Mesenchymal stem cell (in vitro differentiated cells and primary cell): ENCODE measurements around the gene FCHSD1.

Experiments
- DNase-seq: peaks from one replicate; pipeline ENCODE4 v3.0.0-alpha.2; 2013
- H2AFZ ChIP-seq: one replicate; pipeline ENCODE4 v1.6.1; 2013; ENCODE audit warnings: low read depth, mild to moderate bottlenecking, control low read depth, inconsistent platforms, low read length, moderate library complexity
- H2AK5ac ChIP-seq: 2 replicates; pipeline ENCODE4 v1.6.1; 2013; ENCODE audit warnings: low read length, moderate library complexity, mild to moderate bottlenecking, inconsistent platforms; ENCODE audit not compliant: severe bottlenecking
- H2BK120ac ChIP-seq: one replicate; pipeline ENCODE4 v1.6.1; 2013; ENCODE audit warnings: low read depth, mild to moderate bottlenecking, inconsistent platforms, low read length, moderate library complexity
- H2BK12ac ChIP-seq, 2 experiments: one replicate each; pipeline ENCODE4 v1.6.1; 2013; ENCODE audit warnings: inconsistent platforms in 2 of 2, low read length in 2 of 2, mild to moderate bottlenecking in 2 of 2, moderate library complexity in 2 of 2, control low read depth in 1 of 2
- H2BK15ac ChIP-seq: one replicate; pipeline ENCODE4 v1.6.1; 2013; ENCODE audit warnings: mild to moderate bottlenecking, low read depth, inconsistent platforms; ENCODE audit not compliant: poor library complexity, severe bottlenecking
- H2BK5ac ChIP-seq: 2 replicates; pipeline ENCODE4 v1.6.1; 2013; ENCODE audit warnings: low read depth, mild to moderate bottlenecking, low read length, control low read depth, inconsistent platforms; ENCODE audit not compliant: poor library complexity, severe bottlenecking
- H3K14ac ChIP-seq, 2 experiments: one replicate each; pipeline ENCODE4 v1.6.1; 2013; ENCODE audit warnings: inconsistent platforms in 2 of 2, low read length in 2 of 2, control low read depth in 1 of 2, mild to moderate bottlenecking in 1 of 2, moderate library complexity in 1 of 2
- H3K18ac ChIP-seq, 2 experiments: one replicate each; pipeline ENCODE4 v1.6.1; 2013; ENCODE audit warnings: inconsistent platforms in 2 of 2, low read length in 2 of 2, control low read depth in 1 of 2, low read depth in 1 of 2, mild to moderate bottlenecking in 1 of 2
- H3K23ac ChIP-seq, 2 experiments: one replicate each; pipeline ENCODE4 v1.6.1; 2013; ENCODE audit warnings: inconsistent platforms in 2 of 2, low read length in 2 of 2, mild to moderate bottlenecking in 2 of 2, moderate library complexity in 2 of 2, control low read depth in 1 of 2
- H3K27ac ChIP-seq: 2 replicates; pipeline ENCODE4 v1.5.1; 2013; ENCODE audit warnings: mild to moderate bottlenecking, moderate library complexity, low read length, control low read depth, inconsistent platforms; ENCODE audit not compliant: poor library complexity, severe bottlenecking
- H3K27me3 ChIP-seq, 2 experiments: 2 replicates each; pipeline versions ENCODE4 v1.6.1 to v1.7.0; 2013; ENCODE audit warnings: low read length in 2 of 2, mild to moderate bottlenecking in 2 of 2, moderate library complexity in 2 of 2, control low read depth in 1 of 2, inconsistent platforms in 1 of 2; ENCODE audit not compliant: control insufficient read depth in 1 of 2, insufficient read depth in 1 of 2
- H3K36me3 ChIP-seq, 2 experiments: 2 replicates each; pipeline versions ENCODE4 v1.6.1 to v1.7.0; 2013; ENCODE audit warnings: low read length in 2 of 2, control low read depth in 1 of 2, inconsistent platforms in 1 of 2, low read depth in 1 of 2, mild to moderate bottlenecking in 1 of 2; ENCODE audit not compliant: insufficient read depth in 2 of 2, control insufficient read depth in 1 of 2
- H3K4ac ChIP-seq, 2 experiments: one replicate each; pipeline ENCODE4 v1.6.1; 2013; ENCODE audit warnings: inconsistent platforms in 2 of 2, low read length in 2 of 2, mild to moderate bottlenecking in 2 of 2, moderate library complexity in 2 of 2, control low read depth in 1 of 2, low read depth in 1 of 2
- H3K4me1 ChIP-seq: 2 replicates; pipeline ENCODE4 v1.6.1; 2013; ENCODE audit warnings: low read depth, low read length, control low read depth; ENCODE audit not compliant: control insufficient read depth, insufficient read depth
- H3K4me2 ChIP-seq: 2 replicates; pipeline ENCODE4 v1.6.1; 2013; ENCODE audit warnings: low read length, mild to moderate bottlenecking, inconsistent platforms; ENCODE audit not compliant: poor library complexity, severe bottlenecking
- H3K4me3 ChIP-seq, 2 experiments: 2 replicates each; pipeline versions ENCODE4 v1.5.1 to v1.7.0; 2013; ENCODE audit warnings: low read length in 2 of 2, mild to moderate bottlenecking in 2 of 2, control low read depth in 1 of 2, low read depth in 1 of 2; ENCODE audit not compliant: insufficient read depth in 1 of 2
- H3K79me1 ChIP-seq: replicated peaks from 2 replicates; pipeline ENCODE4 v1.6.1; 2013; ENCODE audit warnings: mild to moderate bottlenecking, control low read depth, low read length, inconsistent platforms; ENCODE audit not compliant: poor library complexity, severe bottlenecking
- H3K9ac ChIP-seq: 2 replicates; pipeline ENCODE4 v1.7.0; 2013; ENCODE audit warnings: mild to moderate bottlenecking, low read length, moderate library complexity
- H3K9me3 ChIP-seq: 2 replicates; pipeline ENCODE4 v1.7.0; 2013; ENCODE audit warnings: mild to moderate bottlenecking, low read length; ENCODE audit not compliant: control insufficient read depth
- H4K8ac ChIP-seq: one replicate; pipeline ENCODE4 v1.6.1; 2013; ENCODE audit warnings: inconsistent platforms, mild to moderate bottlenecking, low read length, moderate library complexity
- H4K91ac ChIP-seq: one replicate; pipeline ENCODE4 v1.6.1; 2013; ENCODE audit warnings: mild to moderate bottlenecking, low read length, inconsistent platforms
- WGBS: methylation state at CpG from one replicate; pipeline ENCODE4 v1.1.7; 2013; ENCODE audit warnings: mixed read lengths; 5-methylcytosine and 5-hydroxymethylcytosine counted together

Gene FCHSD1

GRCh38 chr5:141640051-141640415 lies 11.2 kb downstream of the FCHSD1 start:
- Histone ChIP-seq H3K36me3 (peaks cover 39 to 41% of the 10 kb centered on the region in 2 experiments), H3K18ac (no peak overlapping the region), H2BK120ac (no peak overlapping the region), H4K91ac (no peak overlapping the region), H3K27ac (no peak overlapping the region), H3K4me3 (no peak overlapping the region), H3K27me3 (peaks cover 0 to 4% of the 10 kb centered on the region in 2 experiments), H3K4me2 (no peak overlapping the region), H3K9me3 (no peaks in the 10 kb centered on the region), H2BK12ac (no peak overlapping the region), H2AK5ac (no peak overlapping the region), H2AFZ (no peak overlapping the region), H3K14ac (no peak overlapping the region), H4K8ac (no peak overlapping the region), H3K9ac (no peak overlapping the region), H3K4me1 (peaks cover 33% of the 10 kb centered on the region), H2BK5ac (no peak overlapping the region), H2BK15ac (no peak overlapping the region), H3K23ac (no peak overlapping the region), H3K4ac (no peak overlapping the region), H3K79me1 (peaks cover 18% of the 10 kb centered on the region)
- WGBS = 100% methylated on average over 3 of the region's 3 CpGs
- no peak for DNase-seq

- Histone ChIP-seq H3K79me1 (peaks cover 21% of the 10 kb centered on the region), H3K4ac (no peak overlapping the region), H3K27ac (no peak overlapping the region), H2BK12ac (no peak overlapping the region), H3K27me3 (peaks cover 0 to 4% of the 10 kb centered on the region in 2 experiments), H3K4me3 (no peak overlapping the region), H4K8ac (peak overlapping the region; percentile 1), H3K14ac (no peak overlapping the region), H3K4me2 (no peak overlapping the region), H3K9ac (no peak overlapping the region), H3K36me3 (peaks cover 37 to 38% of the 10 kb centered on the region in 2 experiments), H2BK15ac (no peak overlapping the region), H2BK5ac (no peak overlapping the region), H2AK5ac (no peak overlapping the region), H2BK120ac (no peak overlapping the region), H3K18ac (no peak overlapping the region), H3K23ac (no peak overlapping the region), H2AFZ (no peak overlapping the region), H4K91ac (no peak overlapping the region), H3K9me3 (no peaks in the 10 kb centered on the region), H3K4me1 (peaks cover 35% of the 10 kb centered on the region)
- 89% methylated on average over 12 of the region's 12 CpGs for WGBS
- DNase-seq = no peak
Observed at GRCh38 chr5:141639357-141640050, 11.7 kb downstream of the FCHSD1 start.

GRCh38 chr5:141638771-141639170 lies 12.4 kb downstream of the FCHSD1 start:
- Histone ChIP-seq H3K18ac (no peak overlapping the region), H2BK5ac (no peak overlapping the region), H3K36me3 (peaks cover 31 to 33% of the 10 kb centered on the region in 2 experiments), H3K14ac (no peak overlapping the region), H3K27me3 (peaks cover 0 to 4% of the 10 kb centered on the region in 2 experiments), H3K4ac (no peak overlapping the region), H4K91ac (no peak overlapping the region), H2BK120ac (no peak overlapping the region), H3K27ac (no peak overlapping the region), H3K4me1 (peaks cover 33% of the 10 kb centered on the region), H2AK5ac (no peak overlapping the region), H4K8ac (no peak overlapping the region), H3K23ac (no peak overlapping the region), H3K4me2 (no peak overlapping the region), H3K4me3 (no peak overlapping the region), H3K79me1 (peaks cover 19% of the 10 kb centered on the region), H2BK15ac (no peak overlapping the region), H3K9ac (no peak overlapping the region), H2AFZ (no peak overlapping the region), H2BK12ac (no peak overlapping the region), H3K9me3 (no peaks in the 10 kb centered on the region)
- no peak for DNase-seq
- WGBS = 100% methylated on average over 1 of the region's 2 CpGs

- H2AFZ ChIP-seq = peak overlapping the region; percentile 80
- peak; percentile 53 for DNase-seq
- no peak overlapping the region for H4K91ac ChIP-seq
- no peak overlapping the region for H3K14ac ChIP-seq
- peak overlapping the region; percentile 33 for H2BK15ac ChIP-seq
- peak overlapping the region; percentile 94 for H3K9ac ChIP-seq
- H3K27me3 ChIP-seq = peaks cover 0 to 4% of the 10 kb centered on the region in 2 experiments
- peak overlapping the region in 1 of 2 experiments; percentile 41 for H3K23ac ChIP-seq
- peak overlapping the region; percentile 98 for H3K4me2 ChIP-seq
- no peak overlapping the region for H2AK5ac ChIP-seq
- H3K4me3 ChIP-seq = peak overlapping the region; percentile 69 to 90
- H3K18ac ChIP-seq = peak overlapping the region in 1 of 2 experiments; percentile 54
- peak overlapping the region in 1 of 2 experiments; percentile 54 for H3K4ac ChIP-seq
- H3K27ac ChIP-seq = no peak overlapping the region
- H2BK5ac ChIP-seq = no peak overlapping the region
- H3K79me1 ChIP-seq = peaks cover 19% of the 10 kb centered on the region
- no peak overlapping the region for H2BK120ac ChIP-seq
- H3K4me1 ChIP-seq = peaks cover 32% of the 10 kb centered on the region
- 12% methylated on average over 33 of the region's 40 CpGs for WGBS
- H3K9me3 ChIP-seq = no peaks in the 10 kb centered on the region
- no peak overlapping the region for H2BK12ac ChIP-seq
- H4K8ac ChIP-seq = peak overlapping the region; percentile 31
- peaks cover 27 to 30% of the 10 kb centered on the region in 2 experiments for H3K36me3 ChIP-seq
Observed at GRCh38 chr5:141637767-141638419, 13.3 kb downstream of the FCHSD1 start.
